ENCODE data around the gene WASF3.
"Not testable (repeated sequence)": the region's sequence is repeated elsewhere in the genome, so short reads cannot be mapped to it uniquely, and the experiment has no call there.

Gene WASF3

GRCh38 chr13:26591672-26592071 is 34.2 kb downstream of the WASF3 start:
- no peak for DNase-seq

- DNase-seq = no peak
Measured at GRCh38 chr13:26593661-26594060, 36.2 kb downstream of the WASF3 start.

DNA sequence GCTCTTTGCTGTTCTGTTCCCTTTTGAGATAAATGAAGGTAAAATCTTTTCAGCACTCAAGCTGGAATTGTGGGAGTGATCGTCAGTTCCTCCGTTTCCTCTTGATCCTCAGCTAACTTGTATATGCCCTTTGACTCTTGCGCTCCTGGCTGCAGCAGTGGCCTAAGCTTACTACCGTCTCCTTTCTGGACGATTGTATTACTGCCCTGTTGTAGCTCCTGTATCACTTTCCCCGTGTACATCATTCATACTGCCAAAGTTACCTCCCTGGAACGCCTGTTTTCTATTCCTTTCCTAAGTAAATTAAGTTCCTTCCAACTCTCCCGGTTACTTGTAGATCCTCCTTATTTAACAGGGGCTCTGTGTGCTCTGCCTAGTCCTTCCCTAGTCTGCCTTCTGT is 36.9 kb downstream of the WASF3 start:
- no peak for DNase-seq

DNA sequence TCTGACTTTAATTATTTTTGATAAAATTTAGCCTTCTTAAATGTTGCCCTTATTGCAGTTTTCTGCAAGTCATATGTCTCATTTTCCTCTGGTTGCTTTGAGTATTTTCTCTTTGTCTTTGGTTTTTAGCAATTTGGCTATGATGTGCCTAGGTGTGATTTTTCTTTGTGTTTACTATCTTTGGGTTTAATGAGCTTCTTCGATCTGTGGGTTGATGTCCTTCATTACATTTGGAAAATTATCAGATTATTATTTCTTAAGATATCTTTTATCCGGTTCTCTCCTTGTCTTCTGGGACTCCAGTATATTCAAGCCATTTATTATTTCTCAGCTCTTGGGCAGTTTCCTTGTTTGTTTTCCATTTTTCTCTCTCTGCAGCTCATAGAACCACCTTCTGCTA is 39.0 kb downstream of the WASF3 start:
- DNase-seq = no peak

- no peak for DNase-seq
Measured at GRCh38 chr13:26599403-26599802, 41.9 kb downstream of the WASF3 start.

- DNase-seq = no peak
Measured at GRCh38 chr13:26599860-26600259, 42.4 kb downstream of the WASF3 start.

DNA sequence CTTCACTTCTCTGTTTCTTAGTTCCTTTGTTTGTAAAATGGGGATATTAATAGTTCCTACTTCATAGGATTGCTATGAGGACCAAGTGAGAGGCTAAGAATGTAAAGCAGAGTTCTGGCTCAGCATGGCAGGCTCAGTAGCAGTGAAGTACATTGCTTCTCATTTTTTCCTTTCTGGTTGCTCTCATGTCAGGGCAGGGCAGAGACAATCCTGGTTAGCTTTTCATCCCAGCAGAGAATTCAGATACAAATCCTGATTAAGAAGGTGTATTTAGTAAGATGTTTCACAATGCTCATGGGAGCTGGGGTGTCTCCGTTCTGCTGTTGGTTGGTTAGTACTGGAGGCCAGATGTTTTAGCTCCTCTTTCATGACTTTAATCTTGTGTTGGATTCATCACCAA is 42.9 kb downstream of the WASF3 start:
- no peak for DNase-seq

DNA sequence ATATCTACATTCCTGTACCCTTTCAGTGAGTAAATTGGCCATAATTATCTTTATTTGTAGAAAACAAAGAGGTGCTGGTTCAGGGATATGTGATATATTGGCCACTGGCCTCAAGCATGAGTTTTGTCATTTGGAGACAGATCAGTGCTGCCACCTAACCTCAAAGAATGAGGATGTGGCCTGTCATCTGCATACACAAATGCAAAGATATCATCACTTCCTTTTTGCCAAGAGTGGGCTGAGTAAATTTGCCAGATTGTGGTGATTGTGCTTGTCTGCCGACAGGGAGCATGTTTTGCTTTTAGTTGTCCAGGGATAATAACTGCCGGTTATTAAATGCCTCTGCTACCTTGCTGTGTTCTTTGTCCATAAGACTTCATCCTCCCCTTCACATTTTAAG is 44.2 kb downstream of the WASF3 start:
- DNase-seq = no peak

DNA sequence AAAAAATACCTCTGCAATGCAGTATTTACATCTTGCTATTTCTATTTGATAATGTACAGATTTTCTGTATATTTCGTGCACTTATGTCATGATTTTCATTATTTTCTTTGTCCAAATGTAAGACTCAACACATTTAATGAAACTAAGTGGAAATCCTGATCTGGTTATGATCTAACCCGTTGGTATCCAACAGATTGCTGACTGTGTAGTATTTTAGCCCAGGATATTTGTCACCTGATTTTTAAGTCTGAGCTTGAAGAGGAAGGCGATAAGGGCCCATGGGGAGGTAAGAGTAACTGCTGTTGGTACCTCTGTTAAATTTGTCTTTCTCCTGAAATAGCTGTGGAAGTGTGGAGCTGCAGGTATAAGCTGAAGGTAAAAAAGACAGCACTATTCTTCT is 45.3 kb downstream of the WASF3 start:
- no peak for DNase-seq

- no peak for DNase-seq
Measured at GRCh38 chr13:26604784-26605545, 47.5 kb downstream of the WASF3 start.

DNA sequence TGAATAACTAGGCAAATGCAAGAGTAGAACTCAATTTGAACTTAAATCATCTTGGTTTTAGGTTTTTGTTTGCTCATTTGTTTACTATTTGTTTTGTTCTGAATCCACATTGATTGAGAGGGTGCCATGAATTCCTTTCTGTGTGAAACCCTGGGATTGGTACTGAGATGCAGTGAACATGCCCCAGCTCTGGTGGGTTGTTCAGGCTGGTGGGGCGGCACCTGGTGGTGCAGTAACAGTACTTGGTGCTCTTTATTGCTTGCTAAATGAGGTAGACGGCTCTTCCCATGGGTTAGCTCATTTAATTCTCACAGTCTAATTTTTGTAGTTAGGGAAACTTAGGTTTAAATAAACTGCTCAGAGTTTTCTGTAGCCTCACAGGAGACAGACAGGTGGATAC is 48.4 kb downstream of the WASF3 start:
- DNase-seq = no peak

GRCh38 chr13:26606631-26607030 is 49.1 kb downstream of the WASF3 start:
- no peak for DNase-seq

DNA sequence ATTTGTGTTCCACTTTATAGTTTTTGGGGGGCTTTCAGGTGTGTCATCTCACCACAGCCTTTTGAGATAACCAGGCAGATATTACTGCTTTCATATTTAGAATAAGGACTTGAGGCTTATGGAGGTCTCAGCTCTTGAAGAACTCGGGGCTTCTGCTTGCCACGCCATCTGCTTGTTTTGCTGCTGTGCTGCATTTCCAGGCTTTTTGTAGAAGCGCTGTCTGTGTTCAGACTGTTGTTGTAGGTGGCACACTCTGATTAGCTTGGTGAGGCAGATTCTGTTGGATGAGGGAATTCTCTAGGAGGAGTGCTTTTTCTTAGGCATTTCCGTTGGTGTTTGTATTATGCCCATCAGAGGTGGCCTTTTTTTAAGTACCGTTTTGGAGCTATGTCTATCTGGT is 57.2 kb downstream of the WASF3 start:
- no peak for DNase-seq

GRCh38 chr13:26616126-26616525 is 58.6 kb downstream of the WASF3 start:
- no peak for DNase-seq

DNA sequence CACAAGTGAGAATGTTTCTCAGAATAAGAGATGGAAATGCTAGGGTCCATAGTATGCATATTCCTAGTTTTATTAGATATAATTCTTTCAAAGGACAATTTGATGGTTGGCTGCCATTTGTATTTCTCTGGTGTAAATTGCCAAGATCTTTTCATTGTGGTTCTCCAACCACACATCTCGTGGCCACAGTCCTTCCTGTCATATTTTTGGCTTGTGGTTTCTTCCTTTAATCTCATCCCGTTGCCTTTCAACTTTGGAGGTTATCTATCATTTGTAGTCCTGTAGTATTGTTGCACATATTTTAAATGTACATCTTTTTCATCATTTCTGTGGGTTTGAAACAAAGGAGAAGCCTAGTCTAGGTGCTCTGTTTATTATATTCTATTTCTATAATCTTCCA is 61.2 kb downstream of the WASF3 start:
- DNase-seq = no peak

DNA sequence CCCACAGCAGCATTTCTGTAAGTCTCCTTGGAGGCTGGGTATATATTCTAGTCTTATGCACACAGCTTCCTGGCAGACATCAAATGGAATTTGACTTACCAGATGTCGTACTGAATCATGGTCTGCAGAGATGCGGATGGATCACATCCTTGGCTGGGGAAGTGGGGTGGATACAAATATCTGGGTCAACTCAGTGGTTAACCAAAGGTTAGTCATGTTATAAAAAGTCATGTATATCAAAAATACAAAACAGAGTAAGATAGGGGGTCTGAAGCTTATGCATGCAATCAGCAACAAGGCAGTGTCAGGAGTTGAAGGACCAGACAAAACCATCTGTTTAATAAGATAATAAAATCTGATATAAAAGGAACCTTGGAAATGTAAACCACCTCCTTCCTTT is 61.9 kb downstream of the WASF3 start:
- DNase-seq = no peak

- no peak for DNase-seq
Measured at GRCh38 chr13:26621731-26622401, 64.4 kb downstream of the WASF3 start.

DNA sequence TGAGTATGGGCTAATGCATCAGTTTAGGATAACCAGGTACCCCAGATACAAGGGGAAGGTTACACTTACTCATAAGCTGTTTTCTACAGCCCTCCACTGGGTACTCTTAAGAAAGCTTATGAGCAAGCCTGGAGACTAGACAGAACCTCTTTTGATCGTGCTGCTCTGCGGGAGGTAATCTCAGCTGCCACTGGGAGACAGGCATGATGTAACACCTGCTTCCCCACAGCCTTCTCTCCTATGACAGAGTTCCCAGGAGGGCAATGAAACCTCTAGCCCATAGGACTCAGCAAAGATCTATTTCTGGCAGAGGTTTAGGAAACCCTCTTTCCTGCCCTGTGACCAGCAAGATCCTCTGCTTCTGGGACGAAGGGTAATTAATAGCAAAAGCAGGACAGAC is 65.6 kb downstream of the WASF3 start:
- DNase-seq = no peak

DNA sequence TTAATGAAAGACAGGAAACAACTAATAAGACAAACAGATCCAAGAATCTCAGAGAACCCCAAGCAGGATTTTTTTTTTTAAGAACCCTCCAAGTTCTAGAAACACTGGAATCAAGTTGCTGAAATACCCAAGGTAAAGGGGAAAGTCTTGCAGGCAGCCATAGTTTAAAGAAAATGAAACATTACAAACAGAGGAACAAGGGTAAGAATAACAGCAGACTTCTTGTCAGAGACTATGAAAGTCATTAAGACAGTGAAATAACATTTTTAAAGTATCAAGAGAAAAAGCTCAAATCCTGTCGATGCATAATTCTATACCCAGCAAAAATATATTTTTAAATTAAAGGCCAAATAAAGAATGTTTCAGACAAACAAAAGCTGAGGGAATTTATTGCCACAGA is 67.1 kb downstream of the WASF3 start:
- DNase-seq = no peak

DNA sequence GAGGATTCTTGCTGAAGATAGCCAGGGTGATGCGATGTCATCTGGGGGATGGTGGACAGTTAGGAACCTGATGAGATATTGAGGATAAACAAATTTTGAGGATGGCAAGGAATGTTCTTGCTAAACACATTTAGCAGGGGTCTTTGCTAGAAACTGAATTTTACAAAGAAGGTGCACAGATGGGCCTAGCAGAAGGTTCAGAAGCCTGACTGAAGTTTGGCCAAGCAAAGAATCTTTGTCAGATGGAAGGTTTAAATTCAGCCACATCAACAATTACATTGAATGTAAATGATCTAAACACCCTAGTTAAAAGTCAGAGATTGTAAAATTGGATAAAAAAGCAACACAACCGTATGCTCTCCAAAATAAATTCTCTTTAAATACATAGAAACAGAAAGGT is 68.8 kb downstream of the WASF3 start:
- DNase-seq = no peak

- no peak for DNase-seq
Measured at GRCh38 chr13:26628706-26629105, 71.2 kb downstream of the WASF3 start.

GRCh38 chr13:26629260-26629825 is 71.9 kb downstream of the WASF3 start:
- DNase-seq = no peak

DNA sequence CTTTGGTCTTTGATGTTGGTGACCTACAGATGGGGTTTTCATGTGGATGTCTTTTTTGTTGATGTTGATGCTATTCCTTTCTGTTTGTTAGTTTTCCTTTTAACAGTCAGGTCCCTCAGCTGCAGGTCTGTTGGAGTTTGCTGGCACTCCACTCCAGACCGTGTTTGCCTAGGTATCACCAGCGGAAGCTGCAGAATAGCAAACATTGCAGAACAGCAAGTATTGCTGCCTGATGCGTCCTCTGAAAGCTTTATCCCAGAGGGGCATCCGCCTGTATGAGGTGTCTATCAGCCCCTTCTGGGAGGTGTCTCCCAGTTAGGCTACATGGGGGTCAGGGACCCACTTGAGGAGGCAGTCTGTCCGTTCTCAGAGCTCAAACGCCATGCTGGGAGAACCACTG is 78.2 kb downstream of the WASF3 start:
- DNase-seq = not testable (repeated sequence)

DNA sequence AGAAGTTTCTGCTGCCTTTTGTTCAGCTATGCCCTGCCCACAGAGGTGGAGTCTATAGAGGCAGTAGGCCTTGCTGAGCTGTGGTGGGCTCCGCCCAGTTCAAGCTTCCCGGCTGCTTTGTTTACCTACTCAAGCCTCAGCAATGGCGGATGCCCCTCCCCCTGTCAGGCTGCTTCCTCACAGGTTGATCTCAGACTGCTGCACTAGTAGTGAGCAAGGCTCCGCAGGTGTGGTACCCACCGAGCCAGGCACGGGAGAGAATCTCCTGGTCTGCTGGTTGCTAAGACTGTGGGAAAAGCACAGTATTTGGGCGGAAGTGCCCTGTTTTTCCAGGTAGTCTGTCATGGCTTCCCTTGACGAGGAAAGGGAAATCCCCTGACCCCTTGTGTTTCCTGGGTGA is 78.6 kb downstream of the WASF3 start:
- not testable (repeated sequence) for DNase-seq

- no peak for DNase-seq
Measured at GRCh38 chr13:26646603-26647002, 89.1 kb downstream of the WASF3 start.
